OCI-LY7 (cell line): ENCODE results near the gene RSPH6A. TPM values are rescaled to one million over a fixed set of nuclear protein-coding genes. Genes with fewer than 3 reads are reported as not detected.

Source experiments
- BruUV-seq: library from RNA; stranded (reverse); fragments of 400-500 nt; replicated peaks from 2 replicates; lab custom pipeline; 2021; lab: Mats Ljungman, UMichigan
- CTCF ChIA-PET: fragments of 300-600 bp; sonication (Branson Sonifier 250); formaldehyde crosslinking; loops from one replicate; lab custom pipeline; 2022; ENCODE audit warnings: antibody characterized with exemption; ENCODE audit not compliant: unreplicated experiment; lab: Charles Lee
- POLR2A ChIA-PET: fragments of 300-600 bp; sonication (Branson Sonifier 250); formaldehyde crosslinking; loops from one replicate; lab custom pipeline; 2022; ENCODE audit warnings: antibody characterized with exemption; lab: Charles Lee
- DNase-seq: peaks from one replicate; pipeline ENCODE4 v3.0.0-alpha.2; 2015; ENCODE audit warnings: low spot score
- H2AFZ ChIP-seq: fragments of 200-600 bp; sonication (generic), shearing (Covaris generic); 2 replicates; pipeline ENCODE4 v1.6.1; 2014; ENCODE audit warnings: mild to moderate bottlenecking, antibody characterized with exemption, low read length, moderate library complexity
- H3K27ac ChIP-seq: fragments of 200-600 bp; sonication (generic); 2 replicates; pipeline ENCODE4 v1.5.1; 2014; ENCODE audit warnings: mixed run types, low read depth, mild to moderate bottlenecking, moderate library complexity, low read length, inconsistent platforms; ENCODE audit not compliant: poor library complexity, severe bottlenecking
- H3K36me3 ChIP-seq: fragments of 200-600 bp; sonication (generic); 2 replicates; pipeline ENCODE4 v1.6.1; 2014; ENCODE audit warnings: mild to moderate bottlenecking, antibody characterized with exemption, low read length, moderate library complexity, mixed read lengths; ENCODE audit not compliant: insufficient read depth
- H3K4me1 ChIP-seq: fragments of 200-600 bp; sonication (generic); 2 replicates; pipeline ENCODE4 v1.5.1; 2014; ENCODE audit warnings: mild to moderate bottlenecking, low read length; ENCODE audit not compliant: insufficient read depth, poor library complexity, severe bottlenecking
- H3K4me2 ChIP-seq: fragments of 200-600 bp; sonication (generic); 2 replicates; pipeline ENCODE4 v1.6.1; 2014; ENCODE audit warnings: mild to moderate bottlenecking, low read length
- H3K4me3 ChIP-seq: fragments of 200-600 bp; sonication (generic); 2 replicates; pipeline ENCODE4 v1.5.1; 2014; ENCODE audit warnings: mild to moderate bottlenecking, low read depth, low read length; ENCODE audit not compliant: poor library complexity, severe bottlenecking
- H3K79me2 ChIP-seq: fragments of 200-600 bp; sonication (generic); 2 replicates; pipeline ENCODE4 v1.6.1; 2016; ENCODE audit warnings: low read depth, mild to moderate bottlenecking, low read length, moderate library complexity, mixed read lengths; ENCODE audit not compliant: insufficient read depth
- H3K9me2 ChIP-seq: fragments of 200-600 bp; sonication (generic); 2 replicates; pipeline ENCODE4 v1.6.1; 2016; ENCODE audit warnings: mild to moderate bottlenecking, low read length, mixed read lengths; ENCODE audit not compliant: insufficient read depth
- H3K9me3 ChIP-seq: fragments of 200-600 bp; sonication (generic); 2 replicates; pipeline ENCODE4 v1.6.1; 2014; ENCODE audit warnings: mild to moderate bottlenecking, mixed run types, low read length, mixed read lengths
- H4K20me1 ChIP-seq: fragments of 200-600 bp; sonication (generic); 2 replicates; pipeline ENCODE4 v1.6.1; 2014; ENCODE audit warnings: mild to moderate bottlenecking, antibody characterized with exemption, low read length, moderate library complexity, mixed read lengths; ENCODE audit not compliant: insufficient read depth
- EZH2phosphoT487 ChIP-seq: fragments of 200-600 bp; sonication (generic); IDR thresholded peaks from 2 replicates; pipeline ENCODE4 v1.6.1; 2018; ENCODE audit warnings: low read depth, borderline replicate concordance, mild to moderate bottlenecking, mixed run types, antibody characterized with exemption, low read length, moderate library complexity, mixed read lengths
- intact Hi-C: fragments of 100-400 bp; cut with micrococcal nuclease; formaldehyde crosslinking; loops from one replicate; pipeline ENCODE4 v1.10.0; 2022; ENCODE audit not compliant: unreplicated experiment
- total RNA-seq, 2 experiments: library from RNA; depleted of rRNA in 1 of 2; stranded (reverse); fragments of >200 nt in 1 of 2; shearing (Covaris generic) in 1 of 2; gene quantifications; 2 replicates each; pipeline ENCODE4 v1.2.3, GENCODE V29; 2014 to 2022
- TF ChIP-seq, protein P1 (sequence below): fragments of 200-600 bp; sonication (generic); conservative IDR thresholded peaks from 2 replicates; pipeline ENCODE4 v1.5.1; 2014; ENCODE audit warnings: mild to moderate bottlenecking, antibody characterized with exemption, low read length, moderate library complexity, mixed read lengths

RSPH6A gene
- total RNA-seq, 2 experiments from 2014 or later: 0.16 to 0.72 TPM

DNA sequence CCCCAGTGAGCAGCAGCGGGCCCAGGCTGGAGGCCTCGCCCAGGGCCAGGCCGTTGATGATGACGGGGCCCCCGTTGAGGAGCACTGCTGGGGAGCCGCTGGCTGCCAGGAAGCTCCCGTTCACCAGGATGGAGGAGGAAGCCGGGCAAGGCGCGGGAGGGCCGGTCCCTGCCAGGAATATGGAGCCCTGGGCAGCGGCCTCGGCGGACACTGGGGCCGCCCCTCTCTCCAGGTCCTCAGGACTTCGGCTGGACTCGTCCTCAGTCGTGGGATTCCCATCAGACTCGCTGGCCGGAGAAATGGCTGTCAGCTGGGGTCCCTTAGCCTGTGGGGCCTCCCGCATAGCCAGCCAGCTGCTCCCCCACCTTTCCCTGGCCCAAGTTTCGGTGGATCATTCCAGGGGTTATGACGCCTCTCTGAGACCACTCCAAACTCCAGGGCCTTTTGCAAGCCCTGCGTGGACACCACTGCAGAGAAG is 48.2 kb downstream of the RSPH6A start:
- no TSS peak for BruUV-seq
- no peaks in the 10 kb centered on the region for H3K79me2 ChIP-seq
- no peak for DNase-seq
- ChIA-PET CTCF (no interaction called here), POLR2A (no interaction called here)
- intact Hi-C loops: no loop called here
- peaks cover 18% of the 10 kb centered on the region for H3K4me1 ChIP-seq
- H3K27ac ChIP-seq: no peak overlapping the region
- TF ChIP-seq, protein P1, sequence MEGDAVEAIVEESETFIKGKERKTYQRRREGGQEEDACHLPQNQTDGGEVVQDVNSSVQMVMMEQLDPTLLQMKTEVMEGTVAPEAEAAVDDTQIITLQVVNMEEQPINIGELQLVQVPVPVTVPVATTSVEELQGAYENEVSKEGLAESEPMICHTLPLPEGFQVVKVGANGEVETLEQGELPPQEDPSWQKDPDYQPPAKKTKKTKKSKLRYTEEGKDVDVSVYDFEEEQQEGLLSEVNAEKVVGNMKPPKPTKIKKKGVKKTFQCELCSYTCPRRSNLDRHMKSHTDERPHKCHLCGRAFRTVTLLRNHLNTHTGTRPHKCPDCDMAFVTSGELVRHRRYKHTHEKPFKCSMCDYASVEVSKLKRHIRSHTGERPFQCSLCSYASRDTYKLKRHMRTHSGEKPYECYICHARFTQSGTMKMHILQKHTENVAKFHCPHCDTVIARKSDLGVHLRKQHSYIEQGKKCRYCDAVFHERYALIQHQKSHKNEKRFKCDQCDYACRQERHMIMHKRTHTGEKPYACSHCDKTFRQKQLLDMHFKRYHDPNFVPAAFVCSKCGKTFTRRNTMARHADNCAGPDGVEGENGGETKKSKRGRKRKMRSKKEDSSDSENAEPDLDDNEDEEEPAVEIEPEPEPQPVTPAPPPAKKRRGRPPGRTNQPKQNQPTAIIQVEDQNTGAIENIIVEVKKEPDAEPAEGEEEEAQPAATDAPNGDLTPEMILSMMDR: no peak
- TF ChIP-seq EZH2phosphoT487: no peak
- H3K36me3 ChIP-seq: no peaks in the 10 kb centered on the region
- no peak overlapping the region for H2AFZ ChIP-seq
- no peaks in the 10 kb centered on the region for H3K9me3 ChIP-seq
- no peaks in the 10 kb centered on the region for H4K20me1 ChIP-seq
- no peak overlapping the region for H3K4me3 ChIP-seq
- H3K9me2 ChIP-seq: no peaks in the 10 kb centered on the region
- H3K4me2 ChIP-seq: no peak overlapping the region

DNA sequence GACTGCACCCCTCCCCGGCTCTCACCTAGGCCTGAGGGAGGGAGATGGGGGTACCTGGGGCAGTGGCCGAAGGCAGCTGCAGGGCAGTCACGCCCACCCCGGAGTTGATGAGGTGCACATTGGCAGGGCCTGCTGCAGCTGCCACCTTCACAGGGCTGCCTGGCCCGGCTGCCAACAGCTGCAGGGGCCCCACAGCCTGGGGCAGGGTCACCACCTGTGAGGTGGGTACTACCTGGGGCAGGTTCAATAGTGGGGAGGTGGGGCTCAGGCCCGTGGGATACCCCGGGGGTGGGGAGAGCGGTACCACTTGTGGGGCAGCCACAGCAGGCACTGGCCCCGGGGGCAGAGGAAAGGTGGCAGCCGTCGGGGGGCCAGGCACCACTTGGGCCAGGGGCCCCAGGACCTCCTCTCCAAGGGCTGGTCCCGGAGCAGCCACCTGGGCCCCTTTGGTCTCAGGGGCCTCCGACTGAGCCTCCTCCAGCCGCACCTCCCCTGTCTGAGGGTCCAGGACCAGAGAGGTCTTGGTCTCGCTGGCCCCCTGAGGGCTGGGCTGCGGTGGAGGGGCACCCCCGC is 48.7 kb downstream of the RSPH6A start:
- Histone ChIP-seq H3K4me2 (no peak overlapping the region), H3K79me2 (no peaks in the 10 kb centered on the region), H3K4me3 (no peak overlapping the region), H2AFZ (no peak overlapping the region), H3K36me3 (no peaks in the 10 kb centered on the region), H3K4me1 (peaks cover 18% of the 10 kb centered on the region), H3K9me2 (no peaks in the 10 kb centered on the region), H4K20me1 (no peaks in the 10 kb centered on the region), H3K27ac (no peak overlapping the region), H3K9me3 (no peaks in the 10 kb centered on the region)
- TF ChIP-seq, protein P1: no peak
- TF ChIP-seq EZH2phosphoT487: no peak
- POLR2A ChIA-PET: no interaction called here
- no peak for DNase-seq
- CTCF ChIA-PET: no interaction called here
- intact Hi-C loops: no loop called here
- no TSS peak for BruUV-seq

GRCh38 chr19:45765702-45766295 is 49.3 kb downstream of the RSPH6A start:
- ChIA-PET CTCF (no interaction called here), POLR2A (no interaction called here)
- no peaks in the 10 kb centered on the region for H3K9me2 ChIP-seq
- H3K4me2 ChIP-seq: no peak overlapping the region
- H3K4me1 ChIP-seq: peaks cover 12% of the 10 kb centered on the region
- H3K36me3 ChIP-seq: no peaks in the 10 kb centered on the region
- TF ChIP-seq EZH2phosphoT487: no peak
- no peak overlapping the region for H3K27ac ChIP-seq
- DNase-seq: no peak
- no peaks in the 10 kb centered on the region for H3K9me3 ChIP-seq
- no TSS peak for BruUV-seq
- no peak overlapping the region for H2AFZ ChIP-seq
- no peaks in the 10 kb centered on the region for H4K20me1 ChIP-seq
- intact Hi-C loops: no loop called here
- no peaks in the 10 kb centered on the region for H3K79me2 ChIP-seq
- no peak overlapping the region for H3K4me3 ChIP-seq
